Coronary artery (tissue), 2 donors: ENCODE data around the gene MMD2.
A peak's percentile ranks its signal among the peaks of the same experiment; 100 is the strongest.

Source experiments
- DNase-seq: peaks from one replicate; pipeline ENCODE4 v3.0.0-alpha.2; 2017; ENCODE audit warnings: low spot score
- H3K27ac ChIP-seq, 2 donors: fragments of 200-600 bp; sonication (generic); one replicate each; pipeline ENCODE4 v1.5.1; 2016 to 2019
- H3K4me3 ChIP-seq: fragments of 200-600 bp; sonication (generic); 2 replicates; pipeline ENCODE4 v1.5.1; 2016; ENCODE audit warnings: mild to moderate bottlenecking, moderate library complexity
- CTCF ChIP-seq: fragments of 200-600 bp; sonication (generic); IDR thresholded peaks from one replicate; pipeline ENCODE4 v1.5.1; 2019; ENCODE audit warnings: antibody characterized with exemption

MMD2 gene

GRCh38 chr7:4878336-4879335 is 80.4 kb downstream of the MMD2 start:
- no peak for TF ChIP-seq CTCF
- Histone ChIP-seq H3K27ac (no peak overlapping the region), H3K4me3 (no peak overlapping the region)
- peak; percentile 70 for DNase-seq

DNA sequence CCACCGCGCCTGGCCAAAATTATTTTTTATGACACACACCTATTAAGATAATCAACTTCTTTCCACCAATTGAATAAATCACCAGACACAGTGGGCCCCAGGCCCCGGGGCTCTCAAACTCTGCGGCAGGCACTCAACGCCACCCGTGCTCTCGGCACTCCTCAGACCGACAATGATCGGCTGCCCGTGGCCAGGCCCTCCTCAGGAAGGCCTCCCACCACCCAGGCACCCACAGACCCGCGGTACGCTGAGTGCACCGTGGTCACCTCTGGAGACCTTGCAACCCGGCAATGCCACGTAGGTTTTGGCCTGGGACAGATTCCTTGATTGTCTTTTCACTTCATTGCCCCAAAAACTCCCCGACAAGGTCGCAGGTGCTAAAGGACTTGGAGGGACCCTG is 82.4 kb downstream of the MMD2 start:
- no peak overlapping the region for H3K27ac ChIP-seq
- no peak overlapping the region for H3K4me3 ChIP-seq
- TF ChIP-seq CTCF, result no peak
- peak; percentile 50 for DNase-seq

DNA sequence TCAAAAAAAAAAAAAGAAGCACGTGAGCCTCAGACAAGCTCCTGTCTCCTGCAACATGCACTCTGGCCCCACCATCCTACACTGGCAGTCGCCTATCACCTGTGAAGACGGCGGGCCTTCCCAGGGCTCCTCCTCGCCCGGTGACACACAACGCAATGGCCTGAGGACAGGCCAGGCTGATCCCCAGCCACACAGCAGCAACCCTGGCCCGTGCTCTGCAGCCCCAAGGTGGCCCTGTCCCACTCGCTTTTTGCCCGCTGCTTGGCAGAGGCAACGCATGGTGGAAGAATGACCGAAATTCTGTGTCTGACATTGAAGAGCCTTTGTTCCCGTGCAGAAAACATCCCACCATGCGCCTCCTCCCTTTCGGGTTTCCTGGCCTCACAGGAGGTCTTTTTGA is 83.6 kb downstream of the MMD2 start:
- H3K27ac ChIP-seq, result no peak overlapping the region
- H3K4me3 ChIP-seq, result no peak overlapping the region
- peak; percentile 55 for DNase-seq
- no peak for TF ChIP-seq CTCF

GRCh38 chr7:4873071-4873944 is 85.7 kb downstream of the MMD2 start:
- TF ChIP-seq CTCF, result no peak
- no peak overlapping the region for H3K4me3 ChIP-seq
- no peak overlapping the region for H3K27ac ChIP-seq
- DNase-seq, result no peak

DNA sequence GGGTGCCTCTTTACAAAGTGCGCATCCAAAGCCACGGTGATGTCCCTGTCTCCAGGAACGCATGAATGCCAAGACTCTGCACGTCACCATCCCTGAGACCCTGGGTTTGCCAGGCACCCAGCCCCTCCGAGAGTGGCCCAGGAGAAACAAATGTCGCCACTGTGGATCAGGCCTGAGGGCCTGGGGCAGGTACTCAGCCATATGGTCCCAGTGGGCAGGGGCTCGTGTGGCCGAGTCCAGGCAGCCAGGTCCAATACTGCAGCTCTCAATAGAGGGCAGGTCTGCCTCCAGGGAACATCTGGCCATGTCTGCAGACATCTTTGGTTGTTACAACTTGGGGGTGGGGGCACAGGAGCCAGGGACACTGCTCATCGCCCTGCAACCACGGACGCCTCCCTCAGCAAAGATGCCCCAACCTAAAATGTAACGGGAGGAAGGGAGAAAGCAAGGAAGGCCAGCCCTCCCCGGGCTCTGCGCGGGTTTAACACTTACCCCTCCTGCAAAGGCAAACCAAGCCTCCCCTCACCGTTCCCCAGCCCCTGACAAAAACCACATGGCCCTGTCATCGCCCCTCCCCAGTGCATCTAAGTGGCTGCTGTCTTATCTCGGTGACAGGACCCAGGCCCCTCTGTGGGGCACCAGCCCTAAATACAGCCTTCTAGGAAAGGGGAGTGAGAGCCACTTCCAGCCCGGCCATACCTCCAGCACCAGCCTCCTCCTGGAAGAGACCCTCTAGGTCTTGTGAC is 86.9 kb downstream of the MMD2 start:
- no peak for DNase-seq
- H3K4me3 ChIP-seq, result no peak overlapping the region
- no peak for TF ChIP-seq CTCF
- no peak overlapping the region for H3K27ac ChIP-seq

GRCh38 chr7:4871056-4871680 is 87.8 kb downstream of the MMD2 start:
- no peak for DNase-seq
- no peak overlapping the region for H3K4me3 ChIP-seq
- no peak for TF ChIP-seq CTCF
- H3K27ac ChIP-seq, result no peak overlapping the region
